Right atrium auricular region (tissue), 2 donors: ENCODE results near the gene COL8A1. TPM values are rescaled to one million over a fixed set of nuclear protein-coding genes. Genes with fewer than 3 reads are reported as not detected.
A peak's percentile ranks its signal among the peaks of the same experiment; 100 is the strongest.

Source experiments
- DNase-seq: peaks from one replicate; pipeline ENCODE4 v3.0.0-alpha.2; 2019; ENCODE audit warnings: low spot score
- H3K27ac ChIP-seq, 2 donors: fragments of 200-600 bp; sonication (generic); 1 replicate in 1 of 2; 2 replicates in 1 of 2; pipeline ENCODE4 v1.5.1; 2016 to 2019
- H3K27me3 ChIP-seq, 2 donors: fragments of 200-600 bp; sonication (generic); one replicate each; pipeline versions ENCODE4 v1.5.1 to v1.6.0; 2017 to 2019
- H3K36me3 ChIP-seq: fragments of 200-600 bp; sonication (generic); one replicate; pipeline ENCODE4 v1.5.1; 2016
- H3K4me1 ChIP-seq, 2 donors: fragments of 200-600 bp; sonication (generic); one replicate each; pipeline versions ENCODE4 v1.5.1 to v1.6.0; 2017 to 2019
- H3K4me3 ChIP-seq, 2 donors: fragments of 200-600 bp; sonication (generic); 1 replicate in 1 of 2; 2 replicates in 1 of 2; pipeline ENCODE4 v1.5.1; 2017 to 2019; ENCODE audit warnings: mild to moderate bottlenecking in 1 of 2, moderate library complexity in 1 of 2
- H3K9me3 ChIP-seq, 2 donors: fragments of 200-600 bp; sonication (generic); one replicate each; pipeline ENCODE4 v1.5.1; 2019
- total RNA-seq, 2 donors: library from RNA; depleted of rRNA; stranded (reverse); fragments of >200 nt; gene quantifications; one replicate each; pipeline ENCODE4 v1.1.0, GENCODE V29; 2016
- TF ChIP-seq, protein P1 (sequence below), 2 donors: fragments of 200-600 bp; sonication (generic); IDR thresholded peaks; one replicate each; pipeline ENCODE4 v1.5.1; 2019; ENCODE audit warnings: antibody characterized with exemption in 2 of 2

COL8A1 gene
- total RNA-seq, 2 donors from 2014 or later: 43.3 to 53.8 TPM

DNA sequence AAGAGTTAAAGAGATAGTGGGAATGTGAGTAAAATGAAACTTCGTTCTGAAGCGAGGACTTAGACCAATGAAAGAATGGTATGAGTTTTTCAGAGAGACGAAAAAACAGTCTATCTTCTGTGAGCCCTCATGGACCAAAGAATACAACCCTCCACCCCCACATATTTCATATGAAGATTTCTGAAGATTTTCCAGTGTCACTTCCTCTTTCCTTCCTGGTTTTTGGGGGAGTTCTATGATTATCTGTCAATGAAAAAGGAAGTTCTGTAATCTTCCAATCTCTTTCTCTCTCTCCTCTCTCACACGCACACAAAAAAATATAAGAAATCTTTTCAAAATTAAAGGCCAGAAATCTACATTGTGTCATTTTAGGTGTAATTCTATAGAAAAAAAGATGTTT lies 206.9 kb downstream of the COL8A1 start:
- no peaks in the 10 kb centered on the region for H3K27me3 ChIP-seq
- TF ChIP-seq, protein P1, sequence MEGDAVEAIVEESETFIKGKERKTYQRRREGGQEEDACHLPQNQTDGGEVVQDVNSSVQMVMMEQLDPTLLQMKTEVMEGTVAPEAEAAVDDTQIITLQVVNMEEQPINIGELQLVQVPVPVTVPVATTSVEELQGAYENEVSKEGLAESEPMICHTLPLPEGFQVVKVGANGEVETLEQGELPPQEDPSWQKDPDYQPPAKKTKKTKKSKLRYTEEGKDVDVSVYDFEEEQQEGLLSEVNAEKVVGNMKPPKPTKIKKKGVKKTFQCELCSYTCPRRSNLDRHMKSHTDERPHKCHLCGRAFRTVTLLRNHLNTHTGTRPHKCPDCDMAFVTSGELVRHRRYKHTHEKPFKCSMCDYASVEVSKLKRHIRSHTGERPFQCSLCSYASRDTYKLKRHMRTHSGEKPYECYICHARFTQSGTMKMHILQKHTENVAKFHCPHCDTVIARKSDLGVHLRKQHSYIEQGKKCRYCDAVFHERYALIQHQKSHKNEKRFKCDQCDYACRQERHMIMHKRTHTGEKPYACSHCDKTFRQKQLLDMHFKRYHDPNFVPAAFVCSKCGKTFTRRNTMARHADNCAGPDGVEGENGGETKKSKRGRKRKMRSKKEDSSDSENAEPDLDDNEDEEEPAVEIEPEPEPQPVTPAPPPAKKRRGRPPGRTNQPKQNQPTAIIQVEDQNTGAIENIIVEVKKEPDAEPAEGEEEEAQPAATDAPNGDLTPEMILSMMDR (IDR thresholded peaks at IDR 0.05): no peak
- H3K9me3 ChIP-seq: no peaks in the 10 kb centered on the region
- H3K4me1 ChIP-seq: peaks cover 0 to 60% of the 10 kb centered on the region in 2 donors
- no peak for DNase-seq
- H3K27ac ChIP-seq: peak overlapping the region; percentile 74
- no peak overlapping the region for H3K4me3 ChIP-seq
- peaks cover 6% of the 10 kb centered on the region for H3K36me3 ChIP-seq

DNA sequence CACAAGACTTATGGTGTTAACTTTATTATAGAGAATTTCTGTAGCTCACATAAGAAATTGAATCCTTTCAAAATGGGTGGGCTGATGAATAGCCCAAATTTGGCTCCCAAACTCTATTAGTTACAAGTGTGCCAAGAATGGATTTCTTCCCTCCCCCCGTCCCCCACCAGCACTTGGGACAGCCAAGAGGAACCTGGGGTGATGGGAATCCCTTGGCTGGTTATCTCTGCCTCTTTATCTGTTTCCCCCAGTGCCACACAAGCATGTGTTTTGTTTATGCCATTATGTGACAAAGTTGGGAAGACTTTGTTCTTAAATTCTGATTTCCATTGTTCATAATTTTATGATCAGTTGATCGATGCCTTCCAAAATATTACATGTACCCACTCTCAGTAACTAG lies 207.6 kb downstream of the COL8A1 start:
- Histone ChIP-seq H3K27me3 (no peaks in the 10 kb centered on the region), H3K4me3 (no peak overlapping the region), H3K4me1 (peaks cover 0 to 60% of the 10 kb centered on the region in 2 donors), H3K9me3 (no peaks in the 10 kb centered on the region), H3K36me3 (peaks cover 13% of the 10 kb centered on the region), H3K27ac (peak overlapping the region; percentile 74)
- DNase-seq: no peak
- TF ChIP-seq, protein P1 (IDR thresholded peaks at IDR 0.05): no peak

DNA sequence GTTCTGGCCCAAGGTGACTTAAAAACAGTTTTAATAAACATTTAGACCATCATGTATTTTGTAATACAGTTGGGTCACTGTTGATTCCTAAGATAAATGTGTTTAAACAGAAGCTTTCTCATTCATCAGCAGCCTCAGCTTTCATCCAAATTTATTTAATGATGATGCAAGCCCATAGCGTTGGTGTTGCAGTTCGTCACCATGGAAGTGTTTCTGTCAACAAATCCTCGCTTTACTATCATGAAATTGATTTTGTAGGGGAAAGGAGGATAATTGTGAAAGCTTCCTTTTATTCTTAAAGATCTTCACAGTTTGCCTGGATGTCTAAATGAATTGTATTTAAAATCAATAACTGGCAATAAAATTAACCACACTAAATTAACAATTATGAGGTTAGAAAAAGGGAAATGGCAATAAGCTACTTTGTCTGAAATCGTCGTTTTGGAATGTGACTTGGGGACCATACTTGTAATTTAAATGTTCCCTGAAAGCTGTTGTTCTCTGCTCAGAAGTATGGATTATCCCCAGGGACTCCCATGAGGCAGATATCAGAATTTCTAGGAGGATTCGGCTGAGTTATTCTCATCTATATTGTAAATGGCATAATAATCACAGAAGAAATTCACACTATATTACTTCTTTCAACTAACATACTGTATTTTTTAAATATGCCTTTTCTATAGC lies 208.2 kb downstream of the COL8A1 start:
- peaks cover 0 to 60% of the 10 kb centered on the region in 2 donors for H3K4me1 ChIP-seq

DNA sequence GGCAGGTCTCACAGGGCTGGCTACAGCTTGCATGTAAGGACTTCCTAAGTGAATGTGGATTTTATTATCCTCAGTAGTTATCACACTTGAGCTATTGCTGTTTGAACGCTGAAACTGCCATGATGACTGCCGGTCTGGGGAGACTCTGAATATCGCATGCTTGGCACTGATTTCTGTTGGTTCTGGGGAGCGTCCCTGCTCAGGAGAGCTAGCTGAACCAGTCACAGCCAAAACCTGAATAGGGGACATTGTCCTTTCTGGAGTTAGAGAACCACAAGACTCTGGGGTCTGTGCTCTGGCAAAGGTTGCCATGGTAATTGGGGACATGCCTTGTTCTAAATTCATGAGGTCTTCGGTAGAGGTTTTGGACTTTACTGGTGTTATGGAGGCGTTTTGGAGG lies 210.0 kb downstream of the COL8A1 start:
- H3K4me1 ChIP-seq: peaks cover 0 to 58% of the 10 kb centered on the region in 2 donors
- H3K9me3 ChIP-seq: no peaks in the 10 kb centered on the region
- no peak for DNase-seq
- H3K27ac ChIP-seq: peak overlapping the region in 1 of 2 donors; percentile 74
- peaks cover 15% of the 10 kb centered on the region for H3K36me3 ChIP-seq
- TF ChIP-seq, protein P1 (IDR thresholded peaks at IDR 0.05): no peak
- H3K27me3 ChIP-seq: no peaks in the 10 kb centered on the region
- H3K4me3 ChIP-seq: no peak overlapping the region

More for the DNA sequence above, 208.2 kb downstream of the COL8A1 start:
- H3K27ac ChIP-seq: peak overlapping the region; percentile 74
- no peaks in the 10 kb centered on the region for H3K9me3 ChIP-seq
- H3K4me3 ChIP-seq: no peak overlapping the region
- TF ChIP-seq, protein P1 (IDR thresholded peaks at IDR 0.05): no peak
- peaks cover 15% of the 10 kb centered on the region for H3K36me3 ChIP-seq
- H3K27me3 ChIP-seq: no peaks in the 10 kb centered on the region
- no peak for DNase-seq

Other genes with a start within 250 kb of the COL8A1 start
- gene CMSS1, start 179.3 kb downstream of the COL8A1 start, total RNA-seq: 10 to 100 TPM in 1 of 2 donors, 1 to 10 TPM in 1; 5.7 to 17.7 TPM